Calu3 (cell line): ENCODE measurements around the gene AOC1. TPM values are rescaled to one million over a fixed set of nuclear protein-coding genes. Genes with fewer than 3 reads are reported as not detected.

Experiments
- BruUV-seq: library from RNA; stranded (reverse); fragments of 400-500 nt; replicated peaks from 2 replicates; lab custom pipeline; 2021; lab: Mats Ljungman, UMichigan
- CTCF ChIA-PET: fragments of 300-600 bp; sonication (Branson Sonifier 250); formaldehyde crosslinking; loops from one replicate; lab custom pipeline; 2022; ENCODE audit warnings: antibody characterized with exemption; lab: Charles Lee
- DNase-seq: peaks from one replicate; pipeline ENCODE4 v3.0.0; 2022
- H3K27ac Mint-ChIP-seq: one replicate; pipeline ENCODE4 v1.8.0; 2022; ENCODE audit warnings: mixed read lengths; ENCODE audit not compliant: unreplicated experiment
- H3K27me3 Mint-ChIP-seq: one replicate; pipeline ENCODE4 v1.8.0; 2022; ENCODE audit warnings: mixed read lengths; ENCODE audit not compliant: unreplicated experiment
- H3K36me3 Mint-ChIP-seq: one replicate; pipeline ENCODE4 v1.8.0; 2022; ENCODE audit warnings: mild to moderate bottlenecking, moderate library complexity, mixed read lengths; ENCODE audit not compliant: insufficient read depth, unreplicated experiment
- H3K4me1 Mint-ChIP-seq: one replicate; pipeline ENCODE4 v1.8.0; 2022; ENCODE audit warnings: mild to moderate bottlenecking, low read depth, mixed read lengths; ENCODE audit not compliant: unreplicated experiment
- H3K4me3 Mint-ChIP-seq: one replicate; pipeline ENCODE4 v1.8.0; 2022; ENCODE audit warnings: mild to moderate bottlenecking, low read depth, moderate library complexity, mixed read lengths; ENCODE audit not compliant: unreplicated experiment
- H3K9me3 Mint-ChIP-seq: one replicate; pipeline ENCODE4 v1.8.0; 2022; ENCODE audit warnings: low read depth, mixed read lengths; ENCODE audit not compliant: unreplicated experiment
- intact Hi-C: fragments of 100-400 bp; cut with micrococcal nuclease; formaldehyde crosslinking; loops from one replicate; pipeline ENCODE4 v1.10.0; 2022; ENCODE audit not compliant: unreplicated experiment
- total RNA-seq: library from RNA; stranded (reverse); gene quantifications from 2 replicates; pipeline ENCODE4 v1.2.3, GENCODE V29; 2022
- TF ChIP-seq, protein P1 (sequence below): fragments of 200-600 bp; IDR thresholded peaks from one replicate; pipeline ENCODE4 v1.8.0; 2022; ENCODE audit warnings: antibody characterized with exemption; ENCODE audit not compliant: unreplicated experiment

AOC1 gene
- total RNA-seq, 1 experiment from 2014 or later: 1.2 TPM

- Mint-ChIP-seq H3K27ac (no peak overlapping the region), H3K27me3 (peaks cover 7% of the 10 kb centered on the region), H3K4me3 (no peak overlapping the region), H3K4me1 (no peaks in the 10 kb centered on the region), H3K36me3 (no peaks in the 10 kb centered on the region), H3K9me3 (peaks cover 2% of the 10 kb centered on the region)
- no peak for DNase-seq
- CTCF ChIA-PET: no interaction called here
- intact Hi-C loops: no loop called here
- TF ChIP-seq, protein P1, sequence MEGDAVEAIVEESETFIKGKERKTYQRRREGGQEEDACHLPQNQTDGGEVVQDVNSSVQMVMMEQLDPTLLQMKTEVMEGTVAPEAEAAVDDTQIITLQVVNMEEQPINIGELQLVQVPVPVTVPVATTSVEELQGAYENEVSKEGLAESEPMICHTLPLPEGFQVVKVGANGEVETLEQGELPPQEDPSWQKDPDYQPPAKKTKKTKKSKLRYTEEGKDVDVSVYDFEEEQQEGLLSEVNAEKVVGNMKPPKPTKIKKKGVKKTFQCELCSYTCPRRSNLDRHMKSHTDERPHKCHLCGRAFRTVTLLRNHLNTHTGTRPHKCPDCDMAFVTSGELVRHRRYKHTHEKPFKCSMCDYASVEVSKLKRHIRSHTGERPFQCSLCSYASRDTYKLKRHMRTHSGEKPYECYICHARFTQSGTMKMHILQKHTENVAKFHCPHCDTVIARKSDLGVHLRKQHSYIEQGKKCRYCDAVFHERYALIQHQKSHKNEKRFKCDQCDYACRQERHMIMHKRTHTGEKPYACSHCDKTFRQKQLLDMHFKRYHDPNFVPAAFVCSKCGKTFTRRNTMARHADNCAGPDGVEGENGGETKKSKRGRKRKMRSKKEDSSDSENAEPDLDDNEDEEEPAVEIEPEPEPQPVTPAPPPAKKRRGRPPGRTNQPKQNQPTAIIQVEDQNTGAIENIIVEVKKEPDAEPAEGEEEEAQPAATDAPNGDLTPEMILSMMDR: no peak
- BruUV-seq: no TSS peak
Measured at GRCh38 chr7:150823484-150824126, 28.7 kb upstream of the AOC1 start.

DNA sequence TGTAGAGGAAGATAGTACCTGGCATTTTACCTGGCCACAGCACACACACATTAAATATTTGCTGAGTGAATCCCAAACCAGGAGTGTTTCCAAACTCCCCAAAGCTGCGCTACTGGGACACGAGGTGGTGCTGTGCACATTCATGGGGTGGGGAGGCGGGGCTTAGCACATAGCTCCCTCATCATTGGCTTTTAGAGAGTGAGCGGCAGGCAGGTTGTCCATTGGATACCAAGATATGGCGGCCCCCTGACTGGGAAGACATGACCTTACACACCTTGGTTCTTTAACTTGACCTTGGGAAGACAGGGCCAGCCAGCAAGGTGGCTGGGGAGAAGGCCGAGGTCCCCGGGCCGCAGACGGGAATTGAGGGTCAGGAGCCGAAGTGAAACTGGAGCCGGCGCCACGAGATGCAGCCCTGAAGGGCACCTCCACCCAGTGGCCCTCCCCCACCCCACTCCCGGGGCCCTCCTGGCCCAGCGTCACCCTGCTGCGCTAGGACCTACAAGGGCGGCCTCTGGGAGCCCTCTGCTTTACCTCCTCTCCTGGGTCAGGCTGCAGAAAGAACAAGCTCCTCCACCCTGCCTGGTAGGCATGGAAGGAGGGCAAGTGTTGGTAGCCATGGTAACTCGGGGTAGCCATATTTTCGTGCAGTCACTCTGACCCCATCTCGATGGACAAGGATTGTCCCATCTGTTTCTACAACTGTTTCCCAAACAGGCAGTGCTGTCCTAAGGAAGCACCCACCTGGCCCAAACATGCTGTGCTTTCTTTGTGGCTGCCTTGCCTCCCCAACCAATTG is 27.7 kb upstream of the AOC1 start:
- intact Hi-C loops: no loop called here
- Mint-ChIP-seq H3K36me3 (no peaks in the 10 kb centered on the region), H3K4me3 (no peak overlapping the region), H3K9me3 (peaks cover 2% of the 10 kb centered on the region), H3K27me3 (peaks cover 14% of the 10 kb centered on the region), H3K4me1 (no peaks in the 10 kb centered on the region), H3K27ac (no peak overlapping the region)
- CTCF ChIA-PET: no interaction called here
- TF ChIP-seq, protein P1: no peak
- BruUV-seq: no TSS peak
- no peak for DNase-seq

DNA sequence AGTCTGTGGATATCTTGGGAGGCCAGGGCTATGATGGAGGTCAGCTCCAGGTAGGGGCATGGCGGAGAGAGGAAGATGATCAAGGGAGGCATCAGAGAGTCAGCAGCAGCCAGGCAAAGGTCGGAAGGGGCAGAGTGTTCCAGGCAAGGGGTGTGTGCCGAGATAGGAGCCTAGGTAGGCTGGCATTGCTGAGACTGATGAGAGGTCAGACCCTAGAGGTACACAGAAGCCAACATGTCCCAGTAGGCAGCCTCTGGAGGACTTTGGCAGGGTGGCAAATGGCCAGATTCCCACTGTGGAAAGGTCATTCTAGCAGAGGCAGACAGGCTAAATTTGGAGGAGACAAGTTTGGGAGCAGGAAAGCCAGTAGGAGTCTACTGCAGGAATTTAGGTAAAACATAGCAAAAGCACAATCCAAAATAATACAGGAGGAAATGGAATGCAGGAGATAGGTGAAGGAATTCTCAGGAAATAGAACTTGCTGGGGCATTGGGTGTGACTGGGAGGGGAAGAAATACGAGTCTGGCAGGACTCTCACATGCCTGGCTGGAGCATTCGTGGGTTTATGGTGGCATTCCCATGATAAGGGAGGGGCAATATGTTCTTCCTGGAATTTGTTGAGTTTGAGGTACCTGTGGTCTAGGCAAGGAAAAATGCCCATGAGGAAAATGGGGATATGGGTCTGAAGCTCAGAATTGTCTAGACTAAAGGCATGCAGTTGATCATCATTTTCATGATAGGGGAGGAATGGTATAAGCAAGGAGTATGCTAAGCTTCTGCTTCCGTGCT is 26.1 kb upstream of the AOC1 start:
- intact Hi-C loops: no loop called here
- peaks cover 6% of the 10 kb centered on the region for H3K4me1 Mint-ChIP-seq
- no TSS peak for BruUV-seq
- no peak overlapping the region for H3K27ac Mint-ChIP-seq
- TF ChIP-seq, protein P1: no peak
- CTCF ChIA-PET: no interaction called here
- no peak overlapping the region for H3K4me3 Mint-ChIP-seq
- peaks cover 2% of the 10 kb centered on the region for H3K9me3 Mint-ChIP-seq
- DNase-seq: no peak
- H3K27me3 Mint-ChIP-seq: peaks cover 14% of the 10 kb centered on the region
- H3K36me3 Mint-ChIP-seq: no peaks in the 10 kb centered on the region

- BruUV-seq: no TSS peak
Measured at GRCh38 chr7:150828384-150828783, 23.9 kb upstream of the AOC1 start.

More at GRCh38 chr7:150828384-150828783, 23.9 kb upstream of the AOC1 start:
- Mint-ChIP-seq H3K36me3 (no peaks in the 10 kb centered on the region), H3K27me3 (peaks cover 14% of the 10 kb centered on the region), H3K27ac (no peak overlapping the region), H3K9me3 (no peaks in the 10 kb centered on the region), H3K4me3 (no peak overlapping the region), H3K4me1 (peaks cover 8% of the 10 kb centered on the region)
- intact Hi-C loops: no loop called here
- TF ChIP-seq, protein P1: no peak
- CTCF ChIA-PET: no interaction called here
- DNase-seq: no peak
